GM12892 (cell line): ENCODE data around the gene KLHDC1.

Source experiments
- POLR2A ChIP-seq: IDR thresholded peaks from 2 replicates; pipeline ENCODE4 v1.6.1; 2011; ENCODE audit warnings: low read depth, low read length, control low read depth
- POLR2AphosphoS5 ChIP-seq: IDR thresholded peaks from 2 replicates; pipeline ENCODE4 v1.6.1; 2011; ENCODE audit warnings: low read depth, low read length, control low read depth
- TAF1 ChIP-seq: IDR thresholded peaks from 2 replicates; pipeline ENCODE4 v1.6.1; 2011; ENCODE audit warnings: low read depth, mild to moderate bottlenecking, control low read depth, low read length, borderline replicate concordance

DNA sequence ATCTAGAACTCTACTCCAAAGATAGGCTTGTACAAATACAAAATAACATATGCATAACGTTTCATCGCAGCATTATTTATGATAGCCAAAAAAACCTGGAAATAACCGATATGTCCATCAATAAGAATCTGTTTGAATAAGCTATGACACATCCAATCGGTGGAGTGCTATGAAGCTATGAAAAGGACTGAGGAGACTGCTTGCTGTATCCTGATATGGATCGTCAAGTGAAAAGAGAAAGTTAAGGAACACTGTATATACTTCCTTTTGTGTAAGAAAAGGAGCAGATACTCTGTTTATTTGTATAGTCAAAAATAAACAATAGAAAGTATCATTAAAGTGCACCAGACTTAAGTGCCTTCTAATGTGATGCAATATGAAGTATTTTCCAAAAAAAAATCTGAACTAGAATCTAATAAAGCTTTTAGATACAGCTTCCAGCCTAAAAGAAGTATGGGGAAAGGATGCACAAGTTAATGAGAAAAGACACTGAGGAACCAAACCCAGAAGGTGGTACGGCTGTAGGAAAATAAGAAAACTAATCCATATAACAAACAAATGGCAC, 645 bp upstream of the KLHDC1 start:
- TF ChIP-seq POLR2A (no peak), POLR2AphosphoS5 (no peak), TAF1 (no peak)
